Endothelial cell of umbilical vein (primary cell): ENCODE data around the gene PLEKHG2.

Experiments used
- CTCF ChIP-seq, 2 donors: IDR thresholded peaks; 1 replicate in 1 of 2; 2 replicates in 1 of 2; pipeline ENCODE4 v1.5.1; 2011; ENCODE audit warnings: low read length in 2 of 2, mild to moderate bottlenecking in 2 of 2, moderate library complexity in 2 of 2, control low read depth in 1 of 2, inconsistent platforms in 1 of 2, low read depth in 1 of 2; ENCODE audit not compliant: insufficient read depth in 1 of 2; ENCODE audit errors: extremely low read depth in 1 of 2
- EZH2 ChIP-seq: IDR thresholded peaks from 2 replicates; pipeline ENCODE4 v1.6.1; 2012; ENCODE audit warnings: borderline replicate concordance, low read depth, mild to moderate bottlenecking, moderate library complexity, low read length, inconsistent platforms; ENCODE audit not compliant: severe bottlenecking
- FOS ChIP-seq: IDR thresholded peaks from 2 replicates; pipeline ENCODE4 v1.6.1; 2011; ENCODE audit warnings: mild to moderate bottlenecking, low read length, moderate library complexity, borderline replicate concordance; ENCODE audit not compliant: insufficient read depth
- GATA2 ChIP-seq: IDR thresholded peaks from 2 replicates; pipeline ENCODE4 v1.7.0; 2011; ENCODE audit warnings: low read depth, mild to moderate bottlenecking, moderate library complexity, mixed read lengths, low read length; ENCODE audit not compliant: insufficient read length, insufficient read depth
- JUN ChIP-seq: IDR thresholded peaks from 2 replicates; pipeline ENCODE4 v1.6.1; 2011; ENCODE audit warnings: borderline replicate concordance, low read depth; ENCODE audit not compliant: insufficient read length, insufficient read depth
- MAX ChIP-seq: IDR thresholded peaks from 2 replicates; pipeline ENCODE4 v1.6.1; 2011; ENCODE audit not compliant: insufficient read depth, insufficient read length
- MYC ChIP-seq: IDR thresholded peaks from one replicate; pipeline ENCODE4 v1.6.1; 2011; ENCODE audit warnings: mild to moderate bottlenecking, low read depth, low read length
- POLR2A ChIP-seq: IDR thresholded peaks from 2 replicates; pipeline ENCODE4 v1.6.1; 2012; ENCODE audit warnings: low read depth, mild to moderate bottlenecking, control low read depth, low read length
- POLR2AphosphoS5 ChIP-seq: IDR thresholded peaks from 2 replicates; pipeline ENCODE4 v1.6.1; 2012; ENCODE audit warnings: low read depth, mild to moderate bottlenecking, control low read depth, low read length, moderate library complexity; ENCODE audit not compliant: insufficient read depth

GRCh38 chr19:39428283-39429112, 16.0 kb downstream of the PLEKHG2 start:
- TF ChIP-seq MAX (no peak), EZH2 (no peak), POLR2A (no peak), CTCF (IDR thresholded peaks at IDR 0.05; ENCODE audit: extremely low read depth in 1 of 2, insufficient read depth in 1 of 2, low read depth in 1 of 2, low read length in 2 of 2) (no peak), MYC (no peak), POLR2AphosphoS5 (no peak), GATA2 (no peak), FOS (no peak), JUN (no peak)
